PC-9 (cell line): ENCODE measurements around the gene CLTB. TPM values are rescaled to one million over a fixed set of nuclear protein-coding genes. Genes with fewer than 3 reads are reported as not detected.

ENCODE experiments used
- BruUV-seq: library from RNA; stranded (reverse); fragments of 400-500 nt; replicated peaks from 2 replicates; lab custom pipeline; 2021; lab: Mats Ljungman, UMichigan
- CTCF ChIA-PET: fragments of 300-600 bp; sonication (Branson Sonifier 250); formaldehyde crosslinking; loops from one replicate; lab custom pipeline; 2022; ENCODE audit warnings: antibody characterized with exemption; lab: Charles Lee
- POLR2A ChIA-PET: fragments of 300-600 bp; sonication (Branson Sonifier 250); formaldehyde crosslinking; loops from one replicate; lab custom pipeline; 2022; ENCODE audit warnings: antibody characterized with exemption; ENCODE audit not compliant: unreplicated experiment; lab: Charles Lee
- DNase-seq, 2 experiments: peaks; one replicate each; pipeline versions ENCODE4 v3.0.0 to v3.0.0-alpha.2; 2015 to 2022; ENCODE audit warnings: mixed read lengths in 1 of 2
- H2AFZ ChIP-seq: fragments of 200-600 bp; sonication (generic); 2 replicates; pipeline ENCODE4 v1.8.1; 2017; ENCODE audit warnings: antibody characterized with exemption
- H3F3A ChIP-seq: fragments of 200-600 bp; sonication (generic); 2 replicates; pipeline ENCODE4 v1.8.1; 2017; ENCODE audit warnings: antibody characterized with exemption, mild to moderate bottlenecking, low read depth; ENCODE audit not compliant: insufficient read depth
- H3K27ac ChIP-seq: fragments of 200-600 bp; sonication (generic); 2 replicates; pipeline ENCODE4 v1.6.1; 2016; ENCODE audit warnings: mixed run types
- H3K27me3 ChIP-seq: fragments of 200-600 bp; sonication (generic); 2 replicates; pipeline ENCODE4 v1.6.1; 2016; ENCODE audit warnings: low read depth, mixed run types; ENCODE audit not compliant: insufficient read depth
- H3K36me3 ChIP-seq: fragments of 200-600 bp; sonication (generic); 2 replicates; pipeline ENCODE4 v1.6.1; 2016; ENCODE audit warnings: low read depth, mixed run types
- H3K4me1 ChIP-seq: fragments of 200-600 bp; sonication (generic); replicated peaks from 2 replicates; pipeline ENCODE4 v1.6.1; 2016; ENCODE audit warnings: mixed run types; ENCODE audit not compliant: insufficient read depth
- H3K4me2 ChIP-seq: fragments of 200-600 bp; sonication (generic); 2 replicates; pipeline ENCODE4 v1.6.1; 2017; ENCODE audit warnings: mixed run types
- H3K4me3 ChIP-seq: fragments of 200-600 bp; sonication (generic); 2 replicates; pipeline ENCODE4 v1.6.1; 2016; ENCODE audit warnings: mixed run types
- H3K79me2 ChIP-seq: fragments of 200-600 bp; sonication (generic); 2 replicates; pipeline ENCODE4 v1.6.1; 2017; ENCODE audit warnings: low read depth, mixed run types
- H3K9me2 ChIP-seq: fragments of 200-600 bp; sonication (generic); 2 replicates; pipeline ENCODE4 v1.8.1; 2017; ENCODE audit warnings: mild to moderate bottlenecking; ENCODE audit not compliant: insufficient read depth
- H3K9me3 ChIP-seq: fragments of 200-600 bp; sonication (generic); 2 replicates; pipeline ENCODE4 v1.8.1; 2016; ENCODE audit warnings: low read depth; ENCODE audit not compliant: insufficient read depth
- H4K20me1 ChIP-seq: fragments of 200-600 bp; sonication (generic); 2 replicates; pipeline ENCODE4 v1.8.1; 2017; ENCODE audit not compliant: insufficient read depth
- CTCF ChIP-seq: fragments of 200-600 bp; sonication (generic); conservative IDR thresholded peaks from 2 replicates; pipeline ENCODE4 v1.6.1; 2017; ENCODE audit warnings: mixed run types, antibody characterized with exemption, mild to moderate bottlenecking, moderate library complexity
- EZH2 ChIP-seq: fragments of 200-600 bp; sonication (generic); IDR thresholded peaks from 2 replicates; pipeline ENCODE4 v1.8.0; 2017; ENCODE audit warnings: antibody characterized with exemption, low read depth
- intact Hi-C: fragments of 100-400 bp; cut with micrococcal nuclease; formaldehyde crosslinking; loops from one replicate; pipeline ENCODE4 v1.10.0; 2022; ENCODE audit not compliant: unreplicated experiment
- total RNA-seq: library from RNA; stranded (reverse); gene quantifications from 2 replicates; pipeline ENCODE4 v1.2.3, GENCODE V29; 2021

CLTB gene
- total RNA-seq, 1 experiment from 2014 or later, result 123 TPM

- Histone ChIP-seq H3K36me3 (peaks cover 4% of the 10 kb centered on the region; the same call in 1 of the 2 replicates), H3K4me1 (peaks cover 6% of the 10 kb centered on the region; the same call in 1 of the 2 replicates), H3K27me3 (no peaks in the 10 kb centered on the region), H3F3A (no peaks in the 10 kb centered on the region), H4K20me1 (peaks cover 9% of the 10 kb centered on the region), H3K79me2 (peaks cover 41% of the 10 kb centered on the region), H3K27ac (0 out of 2 replicates have a peak overlapping the region, but pooled peaks have one; percentile 15), H2AFZ (peak overlapping the region; percentile 100), H3K4me2 (peak overlapping the region; percentile 85), H3K9me3 (no peaks in the 10 kb centered on the region), H3K9me2 (no peaks in the 10 kb centered on the region), H3K4me3 (peak overlapping the region; percentile 99)
- BruUV-seq, result TSS peak; percentile 68
- ChIA-PET CTCF (interaction anchor here (0.6 kb wide), 1 partner anchor 183 kb away, joined by 10 read pairs; no protein-coding TSS in a partner anchor), POLR2A (interaction anchor here (0.5 to 0.8 kb wide), 3 partner anchors 31 to 684 kb away, joined by 3 to 8 read pairs (median 4); no protein-coding TSS in a partner anchor)
- intact Hi-C loops, result loop anchor here (1.0 kb wide), 1 partner anchor 27 kb away; the partner anchor contains the start of genes HIGD2A and NOP16
- TF ChIP-seq CTCF, result no peak
- no peak for TF ChIP-seq EZH2
- no peak for DNase-seq
Observed at GRCh38 chr5:176360894-176361436, 55.4 kb downstream of the CLTB start.

GRCh38 chr5:176359658-176360057 lies 56.7 kb downstream of the CLTB start:
- BruUV-seq, result no TSS peak
- peaks cover 22% of the 10 kb centered on the region for H4K20me1 ChIP-seq
- TF ChIP-seq CTCF, result no peak
- no peak for TF ChIP-seq EZH2
- peaks cover 4% of the 10 kb centered on the region; the same call in 1 of the 2 replicates for H3K36me3 ChIP-seq
- ChIA-PET POLR2A (no interaction called here), CTCF (interaction anchor here (0.6 kb wide), 1 partner anchor 104 kb away, joined by 11 read pairs; no protein-coding TSS in a partner anchor)
- intact Hi-C loops, result no loop called here
- H3K27ac ChIP-seq, result no peak overlapping the region
- H3K4me3 ChIP-seq, result no peak overlapping the region
- H3F3A ChIP-seq, result no peaks in the 10 kb centered on the region
- no peak overlapping the region for H2AFZ ChIP-seq
- no peaks in the 10 kb centered on the region for H3K9me2 ChIP-seq
- no peak for DNase-seq
- peaks cover 6% of the 10 kb centered on the region; the same call in 1 of the 2 replicates for H3K4me1 ChIP-seq
- H3K79me2 ChIP-seq, result peaks cover 42% of the 10 kb centered on the region
- no peaks in the 10 kb centered on the region for H3K9me3 ChIP-seq
- H3K27me3 ChIP-seq, result no peaks in the 10 kb centered on the region
- peak overlapping the region; percentile 85 for H3K4me2 ChIP-seq

- Histone ChIP-seq H4K20me1 (peaks cover 34% of the 10 kb centered on the region), H3K4me1 (peaks cover 6% of the 10 kb centered on the region; the same call in 1 of the 2 replicates)
Observed at GRCh38 chr5:176356179-176356566, 60.2 kb downstream of the CLTB start.

More at GRCh38 chr5:176356179-176356566, 60.2 kb downstream of the CLTB start:
- H3K9me3 ChIP-seq, result no peaks in the 10 kb centered on the region
- ChIA-PET CTCF (no interaction called here), POLR2A (no interaction called here)
- BruUV-seq, result no TSS peak
- H3F3A ChIP-seq, result no peaks in the 10 kb centered on the region; the same call in 1 of the 2 replicates
- no peak for TF ChIP-seq CTCF
- no peak for TF ChIP-seq EZH2
- H3K36me3 ChIP-seq, result peaks cover 14% of the 10 kb centered on the region; the same call in 1 of the 2 replicates
- H3K79me2 ChIP-seq, result peaks cover 40% of the 10 kb centered on the region
- H3K27ac ChIP-seq, result no peak overlapping the region
- H3K4me2 ChIP-seq, result no peak overlapping the region
- H3K27me3 ChIP-seq, result no peaks in the 10 kb centered on the region
- no peaks in the 10 kb centered on the region for H3K9me2 ChIP-seq
- H2AFZ ChIP-seq, result no peak overlapping the region
- intact Hi-C loops, result no loop called here
- DNase-seq, result no peak
- H3K4me3 ChIP-seq, result no peak overlapping the region
